OCI-LY3 (cell line): ENCODE measurements around the gene BRSK1.

Experiments
- H2AFZ ChIP-seq: fragments of 200-600, 300-600 bp; shearing (Covaris generic); 2 replicates; pipeline ENCODE4 v1.6.0; 2014; ENCODE audit warnings: antibody characterized with exemption, low read depth, low read length
- H3K27ac ChIP-seq: fragments of 200-600, 300-600 bp; sonication (generic); 2 replicates; pipeline ENCODE4 v1.5.1; 2014; ENCODE audit warnings: mild to moderate bottlenecking, low read length, moderate library complexity, mixed read lengths
- H3K27me3 ChIP-seq: fragments of 200-600, 300-600 bp; sonication (generic); 2 replicates; pipeline ENCODE4 v1.6.1; 2014; ENCODE audit warnings: low read depth, low read length, mixed read lengths
- H3K36me3 ChIP-seq: fragments of 200-600, 300-600 bp; sonication (generic); replicated peaks from 2 replicates; pipeline ENCODE3; 2014; ENCODE audit warnings: low read depth, low read length, mixed read lengths
- H3K4me1 ChIP-seq: fragments of 300-600, 200-600 bp; sonication (generic); 2 replicates; pipeline ENCODE4 v1.6.1; 2014; ENCODE audit warnings: low read length, mixed read lengths
- H3K4me2 ChIP-seq: fragments of 200-600, 300-600 bp; sonication (generic); 2 replicates; pipeline ENCODE4 v1.6.1; 2014; ENCODE audit warnings: low read length, mixed read lengths
- H3K4me3 ChIP-seq: fragments of 300-600, 200-600 bp; sonication (generic); 2 replicates; pipeline ENCODE4 v1.5.1; 2014; ENCODE audit warnings: antibody characterized with exemption, mild to moderate bottlenecking, low read length, moderate library complexity
- H3K79me2 ChIP-seq: fragments of 300-600, 200-600 bp; shearing (Covaris generic); 2 replicates; pipeline ENCODE4 v1.6.1; 2014; ENCODE audit warnings: mild to moderate bottlenecking, low read length, mixed read lengths
- H3K9ac ChIP-seq: fragments of 300-600, 200-600 bp; shearing (Covaris generic); 2 replicates; pipeline ENCODE4 v1.6.0; 2014; ENCODE audit warnings: mild to moderate bottlenecking, low read length, moderate library complexity
- H3K9me3 ChIP-seq: fragments of 200-600, 300-600 bp; shearing (Covaris generic); 2 replicates; pipeline ENCODE4 v1.6.1; 2014; ENCODE audit warnings: low read length, mixed read lengths; ENCODE audit not compliant: insufficient read depth
- H4K20me1 ChIP-seq: fragments of 200-600, 300-600 bp; sonication (generic); 2 replicates; pipeline ENCODE4 v1.6.1; 2016; ENCODE audit warnings: low read length, mixed read lengths; ENCODE audit not compliant: insufficient read depth
- CTCF ChIP-seq: fragments of 200-600, 300-600 bp; sonication (generic); IDR thresholded peaks from 2 replicates; pipeline ENCODE4 v1.5.1; 2014; ENCODE audit warnings: antibody characterized with exemption, low read length, low read depth
- EZH2phosphoT487 ChIP-seq: fragments of 200-600 bp; shearing (Covaris generic); IDR thresholded peaks from 2 replicates; pipeline ENCODE4 v1.6.1; 2018; ENCODE audit warnings: antibody characterized with exemption, mixed run types, low read depth

BRSK1 gene

DNA sequence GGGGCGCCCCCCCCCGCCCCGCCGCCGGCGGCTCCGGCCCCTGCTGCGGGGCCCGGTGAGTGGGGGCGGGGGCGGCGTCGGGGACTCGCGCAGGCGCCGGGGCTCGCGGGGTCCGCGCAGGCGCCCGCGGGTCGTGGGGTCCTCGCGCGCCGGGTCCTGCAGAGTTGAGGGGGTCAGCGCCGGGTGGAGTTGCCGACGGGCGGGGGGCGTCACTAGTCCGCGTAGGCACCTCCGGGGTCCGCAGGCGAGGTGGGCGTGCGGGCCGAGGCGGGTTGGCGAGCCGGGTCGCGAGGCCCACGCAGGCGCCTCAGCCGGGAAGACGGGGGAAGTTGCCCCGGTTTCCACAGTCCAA, 25.3 kb upstream of the BRSK1 start:
- TF ChIP-seq CTCF (no peak), EZH2phosphoT487 (no peak)
- peaks cover 25% of the 10 kb centered on the region for H4K20me1 ChIP-seq
- peak overlapping the region; percentile 100 for H3K4me2 ChIP-seq
- H3K9ac ChIP-seq, result peak overlapping the region; percentile 99
- H3K27ac ChIP-seq, result peak overlapping the region; percentile 99
- H3K79me2 ChIP-seq, result peaks cover 62% of the 10 kb centered on the region
- H3K36me3 ChIP-seq, result peaks cover 35% of the 10 kb centered on the region
- H3K27me3 ChIP-seq, result no peaks in the 10 kb centered on the region
- H3K4me1 ChIP-seq, result peaks cover 34% of the 10 kb centered on the region
- no peaks in the 10 kb centered on the region for H3K9me3 ChIP-seq
- H3K4me3 ChIP-seq, result peak overlapping the region; percentile 97
- H2AFZ ChIP-seq, result no peak overlapping the region

DNA sequence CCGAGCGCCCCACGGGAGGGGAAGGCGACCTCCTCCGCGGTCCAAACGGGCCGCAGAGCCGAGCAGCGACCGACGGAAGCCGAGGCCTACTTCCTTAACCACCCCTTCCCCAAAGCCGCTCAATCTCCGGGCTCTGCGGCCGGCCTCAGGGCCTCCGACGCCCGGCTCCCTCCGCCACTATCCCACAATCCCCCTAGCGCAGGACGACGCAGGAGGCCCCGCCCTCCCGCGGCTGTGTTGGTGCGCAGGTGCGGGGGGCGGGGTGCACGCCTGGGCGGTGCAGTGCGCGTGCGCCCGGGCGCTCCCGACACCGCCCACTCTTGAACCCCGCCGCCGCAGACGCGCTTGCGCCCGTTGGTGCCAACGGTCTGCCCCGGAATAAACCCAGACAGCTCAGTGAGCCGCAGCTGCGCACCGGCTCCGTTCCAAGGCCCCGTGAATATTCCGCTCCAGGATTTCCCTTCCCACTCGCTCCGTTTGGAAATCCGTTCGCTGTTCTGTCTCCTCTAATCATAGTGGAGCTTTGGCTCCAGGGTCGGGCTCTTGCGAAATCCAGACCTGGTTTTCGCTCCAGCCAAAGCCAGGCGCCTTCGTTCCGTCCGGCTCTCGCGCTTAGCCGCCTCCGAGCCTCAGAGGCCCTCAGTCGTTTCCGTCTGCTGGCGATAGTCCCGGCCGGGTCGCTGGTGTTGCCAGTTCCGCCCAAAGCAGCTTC, 24.8 kb upstream of the BRSK1 start, which contains the start of gene PPP6R1:
Gene PPP6R1, minus strand, starts transcription at position 190 of the 712 bp plus-strand sequence. CDS start 11,914 bp downstream, outside the sequence.
- peaks cover 57% of the 10 kb centered on the region for H3K79me2 ChIP-seq
- H3K9ac ChIP-seq, result peak within 1 kb of the TSS; percentile 99
- H3K27ac ChIP-seq, result peak within 1 kb of the TSS; percentile 99
- TF ChIP-seq EZH2phosphoT487 (no peak), CTCF (no peak)
- H3K9me3 ChIP-seq, result no peaks in the 10 kb centered on the region
- peaks cover 35% of the 10 kb centered on the region for H3K36me3 ChIP-seq
- H3K4me1 ChIP-seq, result peaks cover 28% of the 10 kb centered on the region
- H4K20me1 ChIP-seq, result peaks cover 25% of the 10 kb centered on the region
- no peaks in the 10 kb centered on the region for H3K27me3 ChIP-seq
- H3K4me2 ChIP-seq, result peak within 1 kb of the TSS; percentile 100
- peak within 1 kb of the TSS; percentile 97 for H3K4me3 ChIP-seq
- peak within 1 kb of the TSS; percentile 37; the same call in 1 of the 2 replicates for H2AFZ ChIP-seq

DNA sequence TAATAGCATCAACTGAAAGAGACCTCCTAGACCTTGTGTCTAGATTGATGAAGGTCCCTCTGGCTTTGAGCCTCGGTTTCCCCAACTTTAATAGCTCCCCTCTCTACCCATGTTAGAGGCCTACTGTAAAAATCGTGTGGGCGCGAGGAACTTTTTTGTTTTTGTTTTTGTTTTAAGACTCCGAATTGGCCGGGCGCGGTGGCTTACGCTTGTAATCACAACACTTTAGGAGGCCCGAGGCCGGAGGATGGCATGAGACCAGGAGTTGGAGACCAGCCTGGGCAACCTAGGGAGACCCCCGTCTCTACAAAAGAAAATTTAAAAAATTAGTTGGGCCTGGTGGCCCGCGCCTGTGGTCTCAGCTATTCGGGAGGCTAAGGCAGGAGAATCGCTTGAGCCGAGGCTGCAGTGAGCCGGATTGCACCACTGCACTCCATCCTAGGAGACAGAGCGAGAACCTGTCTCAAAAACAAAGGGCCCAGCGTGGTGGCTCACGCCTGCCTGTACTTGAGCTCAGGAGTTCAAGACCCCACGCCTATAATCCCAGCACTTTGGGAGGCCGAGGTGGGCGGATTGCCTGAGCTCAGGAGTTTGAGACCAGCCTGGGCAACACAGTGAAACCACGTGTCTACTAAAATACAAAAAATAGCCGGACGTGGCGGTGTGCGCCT, 24.1 kb upstream of the BRSK1 start:
- peak overlapping the region; percentile 94 for H3K4me2 ChIP-seq
- H3K9me3 ChIP-seq, result no peaks in the 10 kb centered on the region
- H3K4me3 ChIP-seq, result peak overlapping the region; percentile 97
- H4K20me1 ChIP-seq, result peaks cover 25% of the 10 kb centered on the region
- peaks cover 24% of the 10 kb centered on the region for H3K4me1 ChIP-seq
- no peaks in the 10 kb centered on the region for H3K27me3 ChIP-seq
- no peak for TF ChIP-seq CTCF
- TF ChIP-seq EZH2phosphoT487, result no peak
- H3K9ac ChIP-seq, result peak overlapping the region; percentile 99
- H3K36me3 ChIP-seq, result peaks cover 32% of the 10 kb centered on the region
- peak overlapping the region; percentile 99 for H3K27ac ChIP-seq
- H3K79me2 ChIP-seq, result peaks cover 50% of the 10 kb centered on the region
- peak overlapping the region; percentile 37; the same call in 1 of the 2 replicates for H2AFZ ChIP-seq

DNA sequence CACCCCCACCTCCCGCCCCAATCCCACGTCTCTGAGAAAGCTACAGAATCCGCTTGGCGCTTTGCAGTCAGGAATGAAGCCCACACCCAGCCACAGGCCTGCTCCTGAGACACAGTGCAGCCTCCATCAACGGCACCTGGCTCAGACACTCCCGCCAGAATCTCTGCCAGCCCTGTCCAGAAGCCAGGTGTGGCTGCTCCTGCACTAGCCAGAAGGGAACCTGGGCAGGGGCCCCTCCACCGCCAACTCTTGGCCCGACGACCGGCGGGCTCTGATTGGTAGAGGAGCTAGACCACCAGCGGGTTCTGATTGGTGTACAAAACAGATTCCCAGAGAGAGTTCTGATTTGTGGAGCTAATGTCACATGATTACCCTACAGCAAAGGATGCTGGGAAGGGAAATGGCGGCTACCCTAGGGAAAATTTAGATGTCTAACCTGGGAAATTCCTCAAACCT, 22.1 kb upstream of the BRSK1 start:
- Histone ChIP-seq H3K9ac (no peak overlapping the region), H3K79me2 (peaks cover 38% of the 10 kb centered on the region), H3K4me1 (peaks cover 11% of the 10 kb centered on the region), H4K20me1 (peaks cover 14% of the 10 kb centered on the region), H3K4me2 (no peak overlapping the region), H3K9me3 (no peaks in the 10 kb centered on the region), H3K27me3 (no peaks in the 10 kb centered on the region), H3K4me3 (no peak overlapping the region), H2AFZ (no peak overlapping the region), H3K36me3 (peaks cover 15% of the 10 kb centered on the region), H3K27ac (no peak overlapping the region)
- TF ChIP-seq EZH2phosphoT487 (no peak), CTCF (no peak)
